ENCODE measurements around the gene SF3A1. TPM values are rescaled to one million over a fixed set of nuclear protein-coding genes. Genes with fewer than 3 reads are reported as not detected.

The SF3A1 gene, protein sequence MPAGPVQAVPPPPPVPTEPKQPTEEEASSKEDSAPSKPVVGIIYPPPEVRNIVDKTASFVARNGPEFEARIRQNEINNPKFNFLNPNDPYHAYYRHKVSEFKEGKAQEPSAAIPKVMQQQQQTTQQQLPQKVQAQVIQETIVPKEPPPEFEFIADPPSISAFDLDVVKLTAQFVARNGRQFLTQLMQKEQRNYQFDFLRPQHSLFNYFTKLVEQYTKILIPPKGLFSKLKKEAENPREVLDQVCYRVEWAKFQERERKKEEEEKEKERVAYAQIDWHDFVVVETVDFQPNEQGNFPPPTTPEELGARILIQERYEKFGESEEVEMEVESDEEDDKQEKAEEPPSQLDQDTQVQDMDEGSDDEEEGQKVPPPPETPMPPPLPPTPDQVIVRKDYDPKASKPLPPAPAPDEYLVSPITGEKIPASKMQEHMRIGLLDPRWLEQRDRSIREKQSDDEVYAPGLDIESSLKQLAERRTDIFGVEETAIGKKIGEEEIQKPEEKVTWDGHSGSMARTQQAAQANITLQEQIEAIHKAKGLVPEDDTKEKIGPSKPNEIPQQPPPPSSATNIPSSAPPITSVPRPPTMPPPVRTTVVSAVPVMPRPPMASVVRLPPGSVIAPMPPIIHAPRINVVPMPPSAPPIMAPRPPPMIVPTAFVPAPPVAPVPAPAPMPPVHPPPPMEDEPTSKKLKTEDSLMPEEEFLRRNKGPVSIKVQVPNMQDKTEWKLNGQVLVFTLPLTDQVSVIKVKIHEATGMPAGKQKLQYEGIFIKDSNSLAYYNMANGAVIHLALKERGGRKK
- 39.6 to 76.2 TPM (median 67.4 TPM) in 5 replicates for total RNA-seq (2022; extraction: Qiagen RNA extraction; ENCODE audit: low read depth)

DNA sequence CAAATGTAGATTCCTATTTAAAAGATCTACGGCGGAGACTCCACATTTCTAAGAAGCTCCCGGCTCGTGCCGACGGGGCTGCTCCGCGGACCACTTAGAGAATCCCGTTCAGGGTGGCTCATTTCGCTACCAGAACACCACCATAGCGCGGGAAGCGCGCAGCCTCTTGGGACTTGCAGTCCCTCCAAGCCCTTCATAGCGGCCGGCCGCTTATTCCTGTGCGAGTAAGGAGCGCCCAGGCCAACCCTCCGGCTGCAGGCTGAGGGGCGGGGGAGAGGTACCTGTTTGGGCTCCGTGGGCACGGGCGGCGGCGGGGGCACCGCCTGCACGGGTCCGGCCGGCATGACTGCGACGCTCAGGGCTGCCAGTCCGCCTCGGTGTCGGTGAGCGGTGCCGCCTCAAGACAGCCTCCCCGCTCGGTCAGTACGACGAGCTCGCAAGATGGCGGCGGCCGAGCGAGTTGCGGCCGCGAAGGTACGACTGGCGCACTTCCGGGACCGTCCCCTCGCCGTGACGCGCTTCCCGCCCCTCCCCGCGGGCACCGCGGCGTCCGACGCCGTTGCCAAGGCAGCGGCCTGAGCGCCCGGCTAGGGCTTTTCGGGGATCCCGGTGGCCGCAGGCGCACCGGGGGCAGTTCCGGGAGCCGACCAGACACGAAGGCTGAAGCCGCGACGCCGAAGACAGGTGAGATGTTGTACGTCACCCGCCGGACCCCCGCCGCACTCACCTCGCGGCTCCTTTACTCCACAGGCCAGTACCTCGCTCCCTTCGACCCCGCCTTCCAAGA, at the start of gene SF3A1, which contains the start of gene CCDC157:
SF3A1 (minus strand) TSS at position 446 of the 787 bp plus-strand sequence; CDS start at position 344, 102 bp downstream.
CCDC157 (plus strand) TSS at position 559 of the 787 bp plus-strand sequence. CDS start 8,994 bp downstream, outside the sequence.

DNA sequence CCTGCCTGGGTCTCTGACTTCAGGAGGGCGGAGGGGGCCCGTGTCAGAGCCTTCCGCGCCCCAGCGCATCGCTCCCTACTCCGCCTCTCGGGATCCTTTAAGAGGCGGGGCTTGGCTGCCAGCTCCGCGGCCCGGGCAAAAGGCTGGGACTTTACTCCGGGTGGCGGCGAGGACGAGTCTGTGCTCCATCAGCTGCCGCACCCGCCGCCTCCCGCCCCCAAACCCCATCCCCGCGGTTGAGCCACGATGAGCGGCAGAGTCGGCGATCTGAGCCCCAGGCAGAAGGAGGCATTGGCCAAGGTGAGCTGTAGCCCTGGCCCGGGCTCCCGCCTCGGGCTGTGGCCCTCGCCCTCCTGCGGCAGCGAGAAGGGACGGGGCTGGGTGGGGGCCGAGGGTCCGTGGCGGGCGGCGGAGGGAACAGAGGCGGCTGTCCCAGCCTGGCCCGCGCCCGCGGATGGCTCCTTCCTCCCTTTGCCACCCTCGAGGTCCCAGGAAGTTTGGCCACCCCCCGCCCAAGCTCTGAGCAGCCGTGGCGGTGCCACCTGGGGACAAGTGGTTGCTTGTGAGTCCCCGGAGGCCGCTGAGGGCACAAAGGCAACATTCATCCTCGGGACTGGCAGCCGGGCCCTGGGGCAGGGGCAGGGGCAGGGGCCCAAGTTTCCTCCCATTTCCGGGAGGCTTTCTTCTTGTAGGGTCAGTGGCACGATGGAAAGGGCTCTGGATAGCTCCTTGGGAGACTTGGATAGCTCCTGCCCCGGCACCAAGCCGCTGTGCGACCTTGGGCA, 40.4 kb upstream of the SF3A1 start, which contains the start of gene SEC14L2:
SEC14L2 (plus strand) TSS at position 148 of the 785 bp plus-strand sequence; CDS start at position 247, 99 bp downstream.

DNA sequence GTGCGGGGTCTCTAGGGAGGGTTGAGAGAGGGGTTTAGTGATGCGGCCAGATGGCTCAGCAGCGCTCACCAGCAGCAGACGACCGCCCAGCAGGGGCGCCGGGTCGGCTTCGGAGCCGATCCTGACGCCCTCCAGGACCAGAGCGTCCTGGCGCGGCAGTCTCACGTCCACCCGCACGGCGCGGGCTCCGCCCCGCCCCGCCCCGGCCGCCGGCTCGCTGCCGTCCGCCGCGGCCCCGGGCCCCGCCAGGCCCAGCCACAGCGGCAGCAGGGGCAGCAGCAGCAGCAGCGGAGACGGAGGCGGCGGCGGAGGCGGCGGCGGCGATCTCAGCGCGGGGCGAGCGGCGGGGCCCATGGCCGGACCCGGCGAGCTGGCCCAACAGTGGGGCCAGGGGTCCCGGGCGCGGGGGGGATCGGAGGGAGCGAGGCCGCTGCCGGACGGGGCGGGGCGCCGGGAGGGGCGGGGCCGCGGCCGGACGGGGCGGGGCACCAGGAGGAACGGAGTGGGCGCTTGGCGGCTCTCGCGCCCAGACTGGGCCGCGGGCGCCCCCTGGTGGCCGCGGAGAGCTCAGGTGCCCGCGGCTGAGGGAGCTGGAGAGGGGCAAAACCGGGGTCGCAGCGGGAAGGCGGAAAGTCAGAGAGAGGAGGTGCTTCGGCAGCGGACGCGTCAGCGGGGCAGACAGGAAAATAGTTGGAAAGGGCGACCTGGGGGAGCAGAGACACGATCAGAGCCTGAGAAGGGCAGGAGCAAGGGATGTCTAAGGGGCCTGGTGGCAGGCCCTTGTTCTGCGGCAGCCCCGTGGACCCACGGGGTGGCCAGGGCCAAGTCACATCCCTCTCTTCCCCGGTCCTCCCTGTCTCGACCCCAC, 30.5 kb upstream of the SF3A1 start, which contains the start of gene RNF215:
RNF215 (minus strand) TSS at position 452 of the 868 bp plus-strand sequence; CDS start at position 354, 98 bp downstream.

DNA sequence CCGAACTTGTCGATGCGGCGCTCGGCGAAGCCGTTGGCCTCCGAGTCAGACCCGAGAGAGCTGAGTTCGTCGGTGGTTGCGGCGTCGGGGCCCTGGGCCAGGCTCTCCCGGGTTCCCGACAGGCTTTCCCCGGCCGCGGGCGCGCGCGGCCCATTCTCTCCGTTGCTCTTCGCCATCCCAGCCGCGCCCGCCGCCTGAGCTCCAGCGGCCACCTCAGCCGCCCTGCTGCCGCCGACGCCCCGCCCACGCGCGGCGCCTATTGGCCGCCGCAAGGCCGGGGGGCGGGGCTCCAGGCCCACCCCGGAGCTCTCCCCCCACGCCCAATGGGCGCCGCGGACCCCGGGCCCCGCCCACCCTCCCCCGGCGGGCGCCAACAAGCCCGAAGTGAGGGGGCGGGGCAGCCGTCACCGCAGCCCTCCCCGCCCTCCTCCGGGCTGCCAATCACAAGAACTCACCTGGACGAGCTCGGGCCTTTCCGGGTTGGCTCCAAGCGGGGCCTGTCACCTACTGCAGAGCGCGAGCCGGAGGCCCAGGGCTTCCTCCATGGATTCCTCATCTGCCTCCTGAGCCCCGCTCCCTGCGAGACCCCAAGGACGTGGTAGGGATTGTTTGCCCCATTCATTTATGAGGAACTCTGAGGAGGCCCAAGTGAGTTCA, 29.9 kb downstream of the SF3A1 start, which contains the start of gene TBC1D10A:
TBC1D10A (minus strand) TSS at position 236 of the 657 bp plus-strand sequence; CDS start at position 176, 60 bp downstream.

DNA sequence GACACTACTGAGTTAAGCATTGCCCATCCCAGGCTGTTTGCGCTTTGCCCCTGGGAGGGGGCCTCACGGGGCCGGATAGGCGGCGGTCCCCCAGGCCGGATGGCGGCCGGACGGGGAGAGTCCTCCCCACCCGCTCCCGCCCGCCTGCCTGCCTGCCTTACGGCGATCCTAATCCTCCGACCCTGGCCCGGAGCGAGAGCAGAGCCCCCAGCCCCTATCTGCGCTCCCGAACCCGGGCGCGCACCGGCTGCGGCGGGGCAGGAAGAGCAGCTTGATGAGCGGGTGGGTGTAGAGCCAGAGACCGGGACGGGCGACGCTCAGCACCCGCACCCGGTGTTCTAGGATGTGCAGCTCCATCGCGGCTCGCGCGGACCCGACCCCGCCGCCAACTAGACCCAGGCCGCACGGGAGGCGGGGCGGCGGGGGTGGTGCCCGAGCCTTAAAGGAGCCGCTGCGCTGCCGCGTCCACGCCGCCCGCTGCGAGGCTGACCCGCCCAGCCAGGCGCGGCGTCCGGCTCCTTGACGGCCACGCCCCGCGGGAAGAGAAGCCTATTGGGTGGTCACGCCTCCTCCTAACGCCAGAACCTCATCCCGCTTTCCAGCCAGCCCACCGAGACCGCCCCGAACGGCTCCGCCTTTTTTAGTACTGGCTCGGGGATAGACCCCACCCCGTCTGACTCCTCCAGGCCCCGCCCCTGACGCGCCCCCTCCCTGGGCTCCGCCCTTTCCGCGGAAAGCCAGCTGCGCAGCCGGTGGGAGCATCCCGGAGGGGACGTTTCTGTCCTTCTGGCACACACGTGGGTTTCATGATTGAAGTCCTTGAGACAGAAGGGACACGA, 67.3 kb downstream of the SF3A1 start, which contains the start of gene CASTOR1:
CASTOR1 (minus strand) TSS at position 365 of the 839 bp plus-strand sequence; CDS start at position 357, 8 bp downstream.

Other genes starting within 250 kb of the SF3A1 start
- 22.4 to 37.6 TPM (median 34.3 TPM) in 5 replicates for gene LIF, start 110.1 kb downstream of the SF3A1 start, total RNA-seq (2022; extraction: Qiagen RNA extraction; ENCODE audit: low read depth)
- gene OSM, start 90.0 kb downstream of the SF3A1 start, total RNA-seq (2022; extraction: Qiagen RNA extraction; ENCODE audit: low read depth): not detected in 5 replicates
- gene CASTOR1, start 67.4 kb downstream of the SF3A1 start, total RNA-seq (2022; extraction: Qiagen RNA extraction; ENCODE audit: low read depth): 3.3 to 6.3 TPM (median 4.7 TPM) in 5 replicates
- 9.1 to 11.7 TPM (median 10.1 TPM) in 5 replicates for gene TBC1D10A, start 30.0 kb downstream of the SF3A1 start, total RNA-seq (2022; extraction: Qiagen RNA extraction; ENCODE audit: low read depth)
- gene CCDC157, start 113 bp upstream of the SF3A1 start, total RNA-seq (2022; extraction: Qiagen RNA extraction; ENCODE audit: low read depth): 1.8 to 3.4 TPM (median 3.0 TPM) in 5 replicates
- gene RNF215, start 30.5 kb upstream of the SF3A1 start, total RNA-seq (2022; extraction: Qiagen RNA extraction; ENCODE audit: low read depth): 14.2 to 19.6 TPM (median 16.8 TPM) in 5 replicates
- 28.0 to 35.4 TPM (median 30.1 TPM) in 5 replicates for gene SEC14L2, start 40.1 kb upstream of the SF3A1 start, total RNA-seq (2022; extraction: Qiagen RNA extraction; ENCODE audit: low read depth)
- gene MTFP1, start 68.9 kb upstream of the SF3A1 start, total RNA-seq (2022; extraction: Qiagen RNA extraction; ENCODE audit: low read depth): 60.7 to 71.9 TPM (median 70.0 TPM) in 5 replicates
- not detected in 5 replicates for gene SEC14L3, start 115.1 kb upstream of the SF3A1 start, total RNA-seq (2022; extraction: Qiagen RNA extraction; ENCODE audit: low read depth)
- 3.7 to 6.0 TPM (median 5.3 TPM) in 5 replicates for gene SEC14L4, start 148.8 kb upstream of the SF3A1 start, total RNA-seq (2022; extraction: Qiagen RNA extraction; ENCODE audit: low read depth)
- not detected in 5 replicates for gene SEC14L6, start 189.8 kb upstream of the SF3A1 start, total RNA-seq (2022; extraction: Qiagen RNA extraction; ENCODE audit: low read depth)
- gene GAL3ST1, start 217.8 kb upstream of the SF3A1 start, total RNA-seq (2022; extraction: Qiagen RNA extraction; ENCODE audit: low read depth): 5.2 to 8.6 TPM (median 8.0 TPM) in 5 replicates
- gene PES1, start 235.0 kb upstream of the SF3A1 start, total RNA-seq (2022; extraction: Qiagen RNA extraction; ENCODE audit: low read depth): 109 to 130 TPM (median 118 TPM) in 5 replicates